H1 (cell line): ENCODE results near the gene SBF1. TPM values are rescaled to one million over a fixed set of nuclear protein-coding genes. Genes with fewer than 3 reads are reported as not detected.

Source experiments
- CTCF ChIA-PET: fragments of 300-600 bp; sonication (Branson Sonifier 250); formaldehyde crosslinking; loops from one replicate; lab custom pipeline; 2021; ENCODE audit not compliant: partially characterized antibody; lab: Charles Lee
- POLR2A ChIA-PET: fragments of 300-600 bp; sonication (Branson Sonifier 250); formaldehyde crosslinking; loops from one replicate; lab custom pipeline; 2021; ENCODE audit warnings: inconsistent platforms; ENCODE audit not compliant: partially characterized antibody; lab: Charles Lee
- DNase-seq, 2 experiments: peaks; one replicate each; pipeline versions ENCODE4 v3.0.0 to v3.0.0-alpha.2; 2010 to 2022; ENCODE audit warnings: low spot score in 2 of 2, low read depth in 1 of 2, mixed read lengths in 1 of 2
- FAIRE-seq: peaks from 2 replicates; lab custom pipeline; 2011; peaks lifted over from hg19 to GRCh38; lab: Jason Lieb, UNC
- H2AFZ ChIP-seq: 2 replicates; pipeline ENCODE4 v1.8.1; 2012; ENCODE audit warnings: low read length, inconsistent platforms
- H2AK5ac ChIP-seq: 2 replicates; pipeline ENCODE4 v1.6.1; 2013; ENCODE audit warnings: low read depth, low read length
- H2BK120ac ChIP-seq: replicated peaks from 2 replicates; pipeline ENCODE3; 2013; ENCODE audit warnings: low read depth, low read length, inconsistent platforms
- H2BK12ac ChIP-seq: 2 replicates; pipeline ENCODE4 v1.6.1; 2013; ENCODE audit warnings: low read depth, low read length
- H2BK15ac ChIP-seq: 2 replicates; pipeline ENCODE4 v1.6.1; 2013; ENCODE audit warnings: low read length
- H2BK20ac ChIP-seq: 2 replicates; pipeline ENCODE4 v1.6.1; 2013; ENCODE audit warnings: low read length
- H2BK5ac ChIP-seq: 2 replicates; pipeline ENCODE4 v1.6.1; 2013; ENCODE audit warnings: low read depth, low read length
- H3K14ac ChIP-seq: 2 replicates; pipeline ENCODE4 v1.6.1; 2013; ENCODE audit warnings: inconsistent platforms; ENCODE audit not compliant: insufficient read length
- H3K18ac ChIP-seq: 2 replicates; pipeline ENCODE4 v1.6.1; 2013; ENCODE audit warnings: low read length; ENCODE audit errors: extremely low read depth
- H3K23ac ChIP-seq: 2 replicates; pipeline ENCODE4 v1.6.1; 2013; ENCODE audit warnings: inconsistent platforms; ENCODE audit not compliant: insufficient read length
- H3K23me2 ChIP-seq: 2 replicates; pipeline ENCODE4 v1.6.1; 2013; ENCODE audit warnings: low read depth, low read length
- H3K27ac ChIP-seq: 2 replicates; pipeline ENCODE4 v1.6.1; 2011; ENCODE audit warnings: low read depth, low read length, inconsistent platforms
- H3K27me3 ChIP-seq, 4 experiments: replicated peaks in 1 of 4; 1 replicate in 1 of 4; 2 replicates in 3 of 4; pipeline versions ENCODE4 v1.6.1 to v1.8.1; 2011 to 2013; ENCODE audit warnings: low read length in 3 of 4, mild to moderate bottlenecking in 3 of 4, inconsistent platforms in 2 of 4, mixed read lengths in 2 of 4, moderate library complexity in 1 of 4; ENCODE audit not compliant: control insufficient read depth in 3 of 4, insufficient read depth in 3 of 4; ENCODE audit errors: extremely low read depth in 1 of 4
- H3K36me3 ChIP-seq, 4 experiments: 2 replicates each; pipeline versions ENCODE4 v1.6.1 to v1.8.1; 2011 to 2013; ENCODE audit warnings: mild to moderate bottlenecking in 4 of 4, low read length in 3 of 4, moderate library complexity in 2 of 4, control low read depth in 1 of 4, inconsistent platforms in 1 of 4; ENCODE audit not compliant: insufficient read depth in 4 of 4, control insufficient read depth in 2 of 4
- H3K4ac ChIP-seq: replicated peaks from 2 replicates; pipeline ENCODE3; 2013; ENCODE audit warnings: low read length, low read depth, mixed read lengths, inconsistent platforms; ENCODE audit not compliant: insufficient read length
- H3K4me1 ChIP-seq, 4 experiments: replicated peaks in 1 of 4; 1 replicate in 1 of 4; 2 replicates in 3 of 4; pipeline versions ENCODE4 v1.6.1 to v1.8.1; 2011 to 2013; ENCODE audit warnings: low read length in 3 of 4, inconsistent platforms in 2 of 4, mixed read lengths in 1 of 4; ENCODE audit not compliant: insufficient read depth in 4 of 4, control insufficient read depth in 3 of 4
- H3K4me2 ChIP-seq, 2 experiments: 2 replicates each; pipeline versions ENCODE4 v1.6.1 to v1.8.1; 2011 to 2013; ENCODE audit warnings: low read depth in 2 of 2, low read length in 2 of 2, control low read depth in 1 of 2, inconsistent platforms in 1 of 2, mild to moderate bottlenecking in 1 of 2; ENCODE audit not compliant: insufficient read depth in 1 of 2
- H3K4me3 ChIP-seq, 4 experiments: fragments of 200-600, 300-600 bp in 1 of 4; sonication (generic), shearing (Covaris generic), sonication (Bioruptor Twin) in 1 of 4; 2 replicates each; pipeline versions ENCODE4 v1.5.1 to v1.8.1; 2011 to 2016; ENCODE audit warnings: low read length in 4 of 4, low read depth in 3 of 4, control low read depth in 2 of 4, inconsistent platforms in 2 of 4, mild to moderate bottlenecking in 2 of 4, mixed read lengths in 1 of 4, moderate library complexity in 1 of 4; ENCODE audit not compliant: insufficient read depth in 2 of 4; ENCODE audit errors: extremely low read depth in 1 of 4
- H3K56ac ChIP-seq: replicated peaks from 2 replicates; pipeline ENCODE3; 2013; ENCODE audit warnings: low read depth, mild to moderate bottlenecking, mixed read lengths, low read length, inconsistent platforms; ENCODE audit not compliant: insufficient read length
- H3K79me1 ChIP-seq: 2 replicates; pipeline ENCODE4 v1.6.1; 2013; ENCODE audit warnings: low read depth, low read length, control low read depth
- H3K79me2 ChIP-seq, 2 experiments: 2 replicates each; pipeline versions ENCODE4 v1.6.1 to v1.8.1; 2012 to 2013; ENCODE audit warnings: low read length in 2 of 2, mild to moderate bottlenecking in 2 of 2, inconsistent platforms in 1 of 2; ENCODE audit not compliant: insufficient read depth in 2 of 2, control insufficient read depth in 1 of 2
- H3K9ac ChIP-seq, 4 experiments: replicated peaks in 1 of 4; 1 replicate in 1 of 4; 2 replicates in 3 of 4; pipeline versions ENCODE4 v1.6.1 to v1.8.1; 2011 to 2013; ENCODE audit warnings: low read depth in 3 of 4, low read length in 3 of 4, control low read depth in 2 of 4, mild to moderate bottlenecking in 2 of 4, moderate library complexity in 2 of 4, inconsistent platforms in 1 of 4; ENCODE audit errors: extremely low read depth in 1 of 4
- H3K9me3 ChIP-seq, 2 experiments: 2 replicates each; pipeline versions ENCODE4 v1.6.1 to v1.8.1; 2012 to 2013; ENCODE audit warnings: mild to moderate bottlenecking in 2 of 2, moderate library complexity in 2 of 2, control low read depth in 1 of 2, inconsistent platforms in 1 of 2, low read depth in 1 of 2, low read length in 1 of 2, mixed read lengths in 1 of 2; ENCODE audit not compliant: insufficient read depth in 2 of 2
- H4K20me1 ChIP-seq, 2 experiments: replicated peaks in 1 of 2; 2 replicates each; pipeline versions ENCODE3 to v1.8.1; 2011 to 2013; ENCODE audit warnings: inconsistent platforms in 2 of 2, low read length in 2 of 2, mild to moderate bottlenecking in 1 of 2; ENCODE audit not compliant: insufficient read depth in 2 of 2, control insufficient read depth in 1 of 2
- H4K5ac ChIP-seq: 2 replicates; pipeline ENCODE4 v1.6.1; 2013; ENCODE audit warnings: low read length, low read depth, mixed read lengths, inconsistent platforms; ENCODE audit not compliant: insufficient read length
- H4K8ac ChIP-seq: 2 replicates; pipeline ENCODE4 v1.8.0; 2013; ENCODE audit warnings: mild to moderate bottlenecking, moderate library complexity, low read length, inconsistent platforms; ENCODE audit not compliant: insufficient read depth; ENCODE audit errors: extremely low read depth
- H4K91ac ChIP-seq: replicated peaks from 2 replicates; pipeline ENCODE3; 2013; ENCODE audit warnings: low read length, mixed read lengths, inconsistent platforms; ENCODE audit not compliant: insufficient read length
- BACH1 ChIP-seq: IDR thresholded peaks from 2 replicates; pipeline ENCODE4 v1.6.1; 2012; ENCODE audit warnings: low read length, improper control_type of control experiment
- BCL11A ChIP-seq, 2 experiments: IDR thresholded peaks; one replicate each; pipeline ENCODE4 v1.6.1; 2011; ENCODE audit warnings: low read depth in 2 of 2, low read length in 2 of 2, mild to moderate bottlenecking in 2 of 2
- CBX8 ChIP-seq: fragments of 300-800, 300-1000 bp; sonication (generic); IDR thresholded peaks from 2 replicates; pipeline ENCODE4 v1.7.1; 2016; ENCODE audit warnings: low read depth, low read length, borderline replicate concordance
- GTF2F1 ChIP-seq: IDR thresholded peaks from 2 replicates; pipeline ENCODE4 v1.6.1; 2012; ENCODE audit warnings: low read depth, low read length, improper control_type of control experiment, borderline replicate concordance
- KDM5A ChIP-seq: fragments of 200-600 bp; IDR thresholded peaks from 2 replicates; pipeline ENCODE4 v1.7.1; 2012; ENCODE audit warnings: mild to moderate bottlenecking, low read length, inconsistent platforms, mixed read lengths
- PHF8 ChIP-seq: fragments of 200-600 bp; sonication (generic); conservative IDR thresholded peaks from 2 replicates; pipeline ENCODE4 v1.7.1; 2012; ENCODE audit warnings: low read depth, mild to moderate bottlenecking, inconsistent platforms, low read length, moderate library complexity
- RBBP5 ChIP-seq: IDR thresholded peaks from 2 replicates; pipeline ENCODE4 v1.7.1; 2012; ENCODE audit warnings: low read depth, mild to moderate bottlenecking, inconsistent platforms, low read length, moderate library complexity, borderline replicate concordance
- RNF2 ChIP-seq: fragments of 200-900, 300-1000 bp; sonication (generic); IDR thresholded peaks from 2 replicates; pipeline ENCODE4 v1.7.1; 2016; ENCODE audit warnings: borderline replicate concordance, low read depth, mild to moderate bottlenecking, antibody characterized with exemption, low read length; ENCODE audit not compliant: poor library complexity, severe bottlenecking; ENCODE audit errors: missing control alignments
- SIX5 ChIP-seq: IDR thresholded peaks from 2 replicates; pipeline ENCODE4 v1.6.1; 2011; ENCODE audit warnings: mild to moderate bottlenecking, low read depth, low read length
- SP4 ChIP-seq: IDR thresholded peaks from 2 replicates; pipeline ENCODE4 v1.6.1; 2012; ENCODE audit warnings: low read length, inconsistent platforms
- SRF ChIP-seq: IDR thresholded peaks from 2 replicates; pipeline ENCODE4 v1.6.1; 2011; ENCODE audit warnings: mild to moderate bottlenecking, low read depth, low read length, moderate library complexity
- WGBS, 2 experiments: shearing (Covaris generic) in 1 of 2; methylation state at CpG; one replicate each; pipeline versions ENCODE4 v1.1.6 to v1.1.7; 2013 to 2015; ENCODE audit warnings: low lambda C conversion rate in 2 of 2, mixed read lengths in 2 of 2, inconsistent platforms in 1 of 2, low coverage in 1 of 2, missing lambda C conversion rate in 1 of 2; ENCODE audit not compliant: insufficient replicate concordance in 2 of 2, insufficient coverage in 1 of 2, insufficient read length in 1 of 2; ENCODE audit errors: extremely low coverage in 1 of 2, missing lambda C conversion rate in 1 of 2; 5-methylcytosine and 5-hydroxymethylcytosine counted together
- polyA plus RNA-seq, 7 experiments: library from polyadenylated mRNA; depleted of rRNA in 3 of 7; stranded (reverse) in 5 of 7; unstranded in 2 of 7; fragments of >200 nt in 5 of 7; fragments of 200-250 nt in 2 of 7; gene quantifications; 1 replicate in 5 of 7; 2 replicates in 1 of 7; 4 replicates in 1 of 7; pipeline versions ENCODE4 v1.2.1 to v1.2.3, GENCODE V29; 2011 to 2013; ENCODE audit warnings: missing spikeins in 2 of 7, mixed read lengths in 2 of 7
- total RNA-seq: library from RNA; stranded (reverse); fragmentation: NEBNext Ultra II Directional; extraction: Animal tissue kit (Norgen Biotek cat#: 25700); gene quantifications from 2 replicates; pipeline ENCODE4 v1.2.1, GENCODE V29; 2021
- TF ChIP-seq, protein P1 (sequence below): IDR thresholded peaks from 2 replicates; pipeline ENCODE4 v1.6.1; 2012; ENCODE audit warnings: inconsistent platforms

SBF1 gene
- total and polyA plus RNA-seq, 2 of the 8 experiments (the other 6 are each of a cell fraction or from before 2014, with no cell fraction given): 29.1 to 71.5 TPM

DNA sequence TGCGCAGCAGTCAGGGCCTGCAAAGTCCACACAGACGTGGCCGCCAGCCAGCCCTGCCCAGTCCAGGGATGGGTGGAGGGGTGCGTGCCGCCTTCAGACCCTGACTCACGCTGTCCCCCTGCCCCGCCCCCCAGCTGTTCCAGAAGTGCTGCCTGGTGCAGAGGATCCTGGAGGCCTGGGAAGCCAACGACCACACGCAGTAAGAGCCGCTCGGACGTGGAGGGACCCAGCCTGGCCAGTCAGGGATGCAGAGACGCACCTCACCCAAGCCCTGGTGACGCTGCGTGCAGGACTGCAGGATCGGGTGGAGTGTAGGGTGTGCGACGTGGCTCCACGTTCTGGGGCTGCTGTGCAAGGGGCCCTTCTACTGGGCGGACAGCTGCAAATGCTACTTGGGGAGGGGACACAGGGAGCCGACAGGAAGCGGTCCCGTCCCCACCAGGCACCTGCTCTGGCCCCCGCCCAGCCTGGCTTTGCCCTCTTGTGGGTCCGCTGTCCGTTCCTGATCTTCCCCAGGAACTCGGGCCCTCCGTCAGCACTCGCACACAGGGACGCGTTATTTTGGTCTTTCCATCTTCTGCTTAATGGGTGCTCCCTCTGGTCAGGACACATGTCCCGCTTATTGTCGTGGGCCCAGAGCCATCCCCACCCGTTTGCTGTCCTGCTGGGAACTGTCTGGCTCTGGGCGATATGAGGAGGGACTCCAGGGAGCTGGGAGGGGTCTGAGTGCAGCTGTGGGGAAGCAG, 42.5 kb downstream of the SBF1 start:
- no peak overlapping the region for H3K9ac ChIP-seq
- no peak for TF ChIP-seq RBBP5
- TF ChIP-seq SRF: no peak
- TF ChIP-seq BACH1: no peak
- no peak for TF ChIP-seq KDM5A
- no peak for TF ChIP-seq CBX8
- TF ChIP-seq GTF2F1: no peak
- no peak for TF ChIP-seq BCL11A (IDR thresholded peaks at IDR 0.05; ENCODE audit: low read depth in 2 of 2, low read length in 2 of 2)
- no peak for TF ChIP-seq SP4
- TF ChIP-seq SIX5: no peak
- no peak for TF ChIP-seq RNF2
- TF ChIP-seq, protein P1, sequence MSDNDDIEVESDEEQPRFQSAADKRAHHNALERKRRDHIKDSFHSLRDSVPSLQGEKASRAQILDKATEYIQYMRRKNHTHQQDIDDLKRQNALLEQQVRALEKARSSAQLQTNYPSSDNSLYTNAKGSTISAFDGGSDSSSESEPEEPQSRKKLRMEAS: no peak
- no peak for TF ChIP-seq PHF8
- CTCF ChIA-PET: no interaction called here

More for the DNA sequence above, 42.5 kb downstream of the SBF1 start:
- H3K4me1 ChIP-seq: no peaks in the 10 kb centered on the region
- H3K14ac ChIP-seq: no peak overlapping the region
- H3K27me3 ChIP-seq: no peaks in the 10 kb centered on the region
- H2BK12ac ChIP-seq: no peak overlapping the region
- H3K4ac ChIP-seq: no peak overlapping the region
- no peaks in the 10 kb centered on the region for H3K9me3 ChIP-seq
- no peak overlapping the region for H3K18ac ChIP-seq
- H3K79me2 ChIP-seq: no peaks in the 10 kb centered on the region
- H2BK15ac ChIP-seq: no peak overlapping the region
- FAIRE-seq (no peak), DNase-seq (no peak)
- no peak overlapping the region for H3K27ac ChIP-seq
- POLR2A ChIA-PET: interaction anchor here (2.2 kb wide), 1 partner anchor 11 kb away, joined by 5 read pairs; no protein-coding TSS in a partner anchor
- no peak overlapping the region for H3K23ac ChIP-seq
- H2BK5ac ChIP-seq: no peak overlapping the region
- no peak overlapping the region for H2BK20ac ChIP-seq
- no peak overlapping the region for H4K5ac ChIP-seq
- peaks cover 11 to 35% (median 21%) of the 10 kb centered on the region in 4 experiments for H3K36me3 ChIP-seq
- H4K8ac ChIP-seq: no peak overlapping the region
- WGBS, 2 experiments: 91% methylated on average over 35 of the region's 35 CpGs; no CpG with 5 or more reads in 1 of the 2 experiments
- peaks cover 3 to 7% of the 10 kb centered on the region in 2 experiments for H4K20me1 ChIP-seq
- no peak overlapping the region for H2AFZ ChIP-seq
- no peak overlapping the region for H2AK5ac ChIP-seq
- H3K4me3 ChIP-seq: no peak overlapping the region
- no peaks in the 10 kb centered on the region for H3K79me1 ChIP-seq
- H4K91ac ChIP-seq: no peak overlapping the region
- H3K23me2 ChIP-seq: no peaks in the 10 kb centered on the region
- H3K4me2 ChIP-seq: no peak overlapping the region
- H2BK120ac ChIP-seq: no peak overlapping the region
- H3K56ac ChIP-seq: no peak overlapping the region
